Kidney epithelial cell (primary cell): ENCODE data around the gene RTN4. TPM values are rescaled to one million over a fixed set of nuclear protein-coding genes. Genes with fewer than 3 reads are reported as not detected.

Source experiments
- DNase-seq: peaks from one replicate; pipeline ENCODE4 v3.0.0-alpha.2; 2010; ENCODE audit warnings: low read depth
- H3K27me3 ChIP-seq: 2 replicates; pipeline ENCODE4 v1.6.0; 2011; ENCODE audit warnings: low read length; ENCODE audit not compliant: control insufficient read depth, insufficient read depth
- H3K36me3 ChIP-seq: 2 replicates; pipeline ENCODE4 v1.5.1; 2011; ENCODE audit warnings: low read length; ENCODE audit not compliant: control insufficient read depth, insufficient read depth
- H3K4me3 ChIP-seq: 2 replicates; pipeline ENCODE4 v1.5.1; 2011; ENCODE audit warnings: low read depth, mild to moderate bottlenecking, control low read depth, low read length
- CTCF ChIP-seq: IDR thresholded peaks from 2 replicates; pipeline ENCODE4 v1.5.1; 2011; ENCODE audit warnings: mild to moderate bottlenecking, moderate library complexity, low read length, control low read depth, inconsistent platforms; ENCODE audit not compliant: insufficient read depth, poor library complexity, severe bottlenecking
- total RNA-seq: library from RNA; depleted of rRNA; stranded (reverse); fragments of >200 nt; gene quantifications from 2 replicates; pipeline ENCODE4 v1.2.3, GENCODE V29; 2015

The RTN4 gene
- total RNA-seq, 1 donor from 2014 or later = 382 TPM

GRCh38 chr2:54957321-54957999 is 92.8 kb downstream of the RTN4 start:
- Histone ChIP-seq H3K27me3 (no peaks in the 10 kb centered on the region), H3K36me3 (no peaks in the 10 kb centered on the region), H3K4me3 (no peak overlapping the region)
- no peak for DNase-seq
- TF ChIP-seq CTCF = no peak

DNA sequence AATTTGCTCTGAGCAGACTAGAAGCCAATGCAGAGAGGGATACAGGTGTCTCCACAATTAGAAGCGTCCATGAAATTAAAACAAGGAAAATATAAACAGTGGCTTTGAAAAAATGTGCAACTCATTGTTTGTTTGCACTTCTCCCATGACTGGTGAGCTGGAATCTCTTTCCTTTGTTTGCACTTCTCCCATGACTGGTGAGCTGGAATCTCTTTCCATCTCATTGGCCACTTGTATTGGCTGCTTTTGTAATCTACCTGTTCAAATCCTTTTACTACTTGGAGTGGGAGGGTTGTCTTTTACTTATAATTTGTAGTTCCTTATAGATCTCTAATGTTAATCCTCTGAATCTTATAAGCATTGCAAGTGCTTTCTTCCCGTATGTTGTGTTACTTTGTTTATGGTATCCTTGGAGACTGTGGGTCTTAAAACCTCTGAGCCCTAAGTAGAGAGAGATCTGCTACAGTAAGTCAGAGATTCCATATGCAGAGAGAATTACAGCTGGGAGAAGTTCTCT is 94.1 kb downstream of the RTN4 start:
- Histone ChIP-seq H3K36me3 (no peaks in the 10 kb centered on the region), H3K27me3 (no peaks in the 10 kb centered on the region), H3K4me3 (no peak overlapping the region)
- DNase-seq = no peak
- TF ChIP-seq CTCF = no peak

DNA sequence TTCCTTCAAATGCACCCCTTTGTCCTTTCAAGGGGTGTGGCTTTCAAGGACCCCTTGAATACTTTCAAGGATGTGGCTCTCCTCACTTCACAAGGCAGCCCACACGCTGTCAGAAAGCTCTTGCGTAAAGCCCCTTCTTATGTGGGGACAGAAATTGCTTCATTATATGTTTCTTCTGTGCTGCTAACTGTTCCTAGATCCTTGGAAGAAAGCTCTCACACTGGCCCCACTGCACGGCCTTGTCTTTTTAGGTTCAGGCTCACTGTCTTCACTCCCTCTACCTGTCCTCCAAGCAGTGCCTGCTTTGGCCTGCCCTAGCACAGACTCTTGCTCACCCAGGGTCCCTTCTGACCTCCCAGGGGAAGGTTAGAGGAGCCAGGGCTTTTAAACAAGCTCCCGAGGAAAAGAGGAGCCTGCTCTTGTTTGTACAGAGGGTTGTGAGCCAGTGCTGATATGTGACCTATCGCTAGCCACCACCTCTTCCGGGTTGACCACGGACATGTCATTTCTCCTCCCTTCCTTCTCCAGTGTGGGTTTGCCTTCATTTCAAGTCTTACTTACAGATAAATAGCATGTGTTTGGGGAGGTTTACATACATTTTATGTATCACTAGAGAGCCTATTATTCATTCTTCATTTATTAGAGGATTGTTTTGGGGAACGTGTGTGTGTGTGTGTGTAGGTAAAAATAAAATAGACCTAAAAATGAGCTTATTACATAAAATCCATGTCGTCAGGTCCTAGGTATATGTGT is 94.7 kb downstream of the RTN4 start:
- no peaks in the 10 kb centered on the region for H3K36me3 ChIP-seq
- TF ChIP-seq CTCF = no peak
- no peak for DNase-seq
- no peaks in the 10 kb centered on the region for H3K27me3 ChIP-seq
- no peak overlapping the region for H3K4me3 ChIP-seq

GRCh38 chr2:54954705-54955357 is 95.4 kb downstream of the RTN4 start:
- DNase-seq = no peak
- no peak for TF ChIP-seq CTCF
- Histone ChIP-seq H3K36me3 (no peaks in the 10 kb centered on the region), H3K4me3 (no peak overlapping the region), H3K27me3 (no peaks in the 10 kb centered on the region)

DNA sequence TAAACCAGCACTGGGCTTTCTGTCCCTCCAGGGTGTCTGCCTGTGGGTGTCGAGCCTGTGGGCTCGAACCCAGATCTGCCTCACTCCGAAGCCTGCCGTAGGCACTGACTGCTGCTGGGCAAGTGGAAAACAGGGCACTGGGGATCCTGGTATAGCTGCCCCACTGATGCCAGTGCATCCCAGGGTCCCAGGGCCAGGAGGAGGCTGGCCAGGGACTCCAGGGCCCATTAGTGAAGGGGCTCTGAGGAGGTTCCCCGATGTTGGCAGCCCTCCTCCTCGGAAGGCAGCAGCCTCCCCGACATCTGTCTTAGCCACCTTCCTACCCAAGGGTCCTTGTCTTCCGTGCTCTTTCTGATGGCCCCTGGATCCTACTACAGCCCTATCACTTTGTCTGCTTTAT is 96.1 kb downstream of the RTN4 start:
- no peaks in the 10 kb centered on the region for H3K36me3 ChIP-seq
- TF ChIP-seq CTCF = no peak
- no peak for DNase-seq
- H3K4me3 ChIP-seq = no peak overlapping the region
- no peaks in the 10 kb centered on the region for H3K27me3 ChIP-seq
